HL-60/S4 treated with phorbol 12-myristate 13-acetate at 8.2 ng/mL for 4 days and 3 days (cell line): Measurements from ENCODE around the gene MCUB.
"Not testable (repeated sequence)": the region's sequence is repeated elsewhere in the genome, so short reads cannot be mapped to it uniquely, and the experiment has no call there.

ENCODE experiments used
- in situ Hi-C: fragments of 300-500 bp; cut with MboI; formaldehyde crosslinking; loops from 2 replicates; pipeline ENCODE4 v1.15.0; 2022; ENCODE audit warnings: low sequenced_read_pairs

Gene MCUB

GRCh38 chr4:109676886-109677285, 116.8 kb downstream of the MCUB start:
- in situ Hi-C loops, result no loop called here

GRCh38 chr4:109678472-109678871, 118.4 kb downstream of the MCUB start:
- in situ Hi-C loops, result not testable (repeated sequence)

GRCh38 chr4:109678925-109679324, 118.9 kb downstream of the MCUB start:
- in situ Hi-C loops, result not testable (repeated sequence)

GRCh38 chr4:109682875-109683274, 122.8 kb downstream of the MCUB start:
- in situ Hi-C loops, result no loop called here

GRCh38 chr4:109683621-109684253, 123.7 kb downstream of the MCUB start:
- in situ Hi-C loops, result no loop called here

- in situ Hi-C loops, result no loop called here
These were observed 124.7 kb downstream of the MCUB start for GRCh38 chr4:109684727-109685126.

GRCh38 chr4:109690690-109691410, 130.8 kb downstream of the MCUB start:
- in situ Hi-C loops, result no loop called here

GRCh38 chr4:109691411-109691920, 131.4 kb downstream of the MCUB start:
- in situ Hi-C loops, result no loop called here

- in situ Hi-C loops, result no loop called here
These were observed 138.6 kb downstream of the MCUB start for GRCh38 chr4:109698656-109699055.

GRCh38 chr4:109699553-109700225, 139.6 kb downstream of the MCUB start:
- in situ Hi-C loops, result no loop called here

GRCh38 chr4:109701566-109702410, 141.7 kb downstream of the MCUB start:
- in situ Hi-C loops, result no loop called here

GRCh38 chr4:109702950-109703663, 143.1 kb downstream of the MCUB start, which contains the start of gene CASP6:
Gene CASP6, minus strand, starts transcription at chr4:109703445. Its CDS starts 50 bp downstream, at chr4:109703395.
- in situ Hi-C loops, result no loop called here

- in situ Hi-C loops, result no loop called here
These were observed 143.8 kb downstream of the MCUB start for GRCh38 chr4:109703664-109704361.

GRCh38 chr4:109708435-109708834, 148.4 kb downstream of the MCUB start:
- in situ Hi-C loops, result no loop called here

- in situ Hi-C loops, result no loop called here
These were observed 148.9 kb downstream of the MCUB start for GRCh38 chr4:109708990-109709389.

GRCh38 chr4:109713500-109713899, 153.5 kb downstream of the MCUB start:
- in situ Hi-C loops, result no loop called here

GRCh38 chr4:109718759-109719158, 158.7 kb downstream of the MCUB start:
- in situ Hi-C loops, result no loop called here

GRCh38 chr4:109719604-109720003, 159.6 kb downstream of the MCUB start:
- in situ Hi-C loops, result no loop called here

GRCh38 chr4:109721033-109721432, 161.0 kb downstream of the MCUB start:
- in situ Hi-C loops, result no loop called here

- in situ Hi-C loops, result no loop called here
These were observed 162.3 kb downstream of the MCUB start for GRCh38 chr4:109722357-109722756.
